Esophagus squamous epithelium (tissue), 4 donors: Measurements from ENCODE around the gene LRBA.

Source experiments
- POLR2A ChIP-seq, 4 donors: fragments of 450-650 bp; IDR thresholded peaks; one replicate each; pipeline ENCODE4 v1.6.1; 2017; ENCODE audit warnings: antibody characterized with exemption in 4 of 4, mild to moderate bottlenecking in 4 of 4, moderate library complexity in 3 of 4
- TF ChIP-seq, protein P1 (sequence below), 6 experiments: fragments of 450-650 bp in 4 of 6; fragments of 200-600 bp in 2 of 6; sonication (generic) in 2 of 6; IDR thresholded peaks; one replicate each; pipeline ENCODE4 v1.5.1; 2016 to 2019; ENCODE audit warnings: antibody characterized with exemption in 6 of 6, mild to moderate bottlenecking in 4 of 6, moderate library complexity in 4 of 6

DNA sequence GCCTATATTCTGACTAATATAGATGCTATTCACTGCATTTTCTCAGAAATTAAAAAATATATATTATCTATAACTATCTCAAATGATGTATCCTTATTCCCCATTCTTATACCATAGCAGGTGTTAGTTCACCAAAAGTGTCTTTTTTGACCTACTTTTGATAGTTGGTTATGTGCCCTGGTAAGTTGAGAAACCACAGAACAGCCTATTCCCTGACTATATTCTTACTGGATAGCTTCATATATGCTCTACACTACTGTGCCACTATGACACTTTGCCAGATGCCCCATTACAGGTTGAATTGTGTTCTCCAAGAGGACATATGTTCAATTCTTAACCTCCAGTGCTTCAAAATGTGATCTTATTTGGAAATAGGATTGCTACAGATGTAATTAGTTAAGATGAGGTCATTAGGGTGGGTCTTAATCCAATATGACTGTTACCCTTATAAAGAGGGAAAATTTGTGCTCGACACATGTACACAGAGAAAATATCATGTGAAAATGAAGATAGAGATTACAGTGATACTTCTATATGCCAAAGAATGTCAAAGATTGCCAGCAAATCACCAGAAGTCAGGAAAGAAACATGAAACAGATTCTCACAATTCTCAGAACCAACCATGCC, 76.1 kb downstream of the LRBA start:
- TF ChIP-seq, protein P1, sequence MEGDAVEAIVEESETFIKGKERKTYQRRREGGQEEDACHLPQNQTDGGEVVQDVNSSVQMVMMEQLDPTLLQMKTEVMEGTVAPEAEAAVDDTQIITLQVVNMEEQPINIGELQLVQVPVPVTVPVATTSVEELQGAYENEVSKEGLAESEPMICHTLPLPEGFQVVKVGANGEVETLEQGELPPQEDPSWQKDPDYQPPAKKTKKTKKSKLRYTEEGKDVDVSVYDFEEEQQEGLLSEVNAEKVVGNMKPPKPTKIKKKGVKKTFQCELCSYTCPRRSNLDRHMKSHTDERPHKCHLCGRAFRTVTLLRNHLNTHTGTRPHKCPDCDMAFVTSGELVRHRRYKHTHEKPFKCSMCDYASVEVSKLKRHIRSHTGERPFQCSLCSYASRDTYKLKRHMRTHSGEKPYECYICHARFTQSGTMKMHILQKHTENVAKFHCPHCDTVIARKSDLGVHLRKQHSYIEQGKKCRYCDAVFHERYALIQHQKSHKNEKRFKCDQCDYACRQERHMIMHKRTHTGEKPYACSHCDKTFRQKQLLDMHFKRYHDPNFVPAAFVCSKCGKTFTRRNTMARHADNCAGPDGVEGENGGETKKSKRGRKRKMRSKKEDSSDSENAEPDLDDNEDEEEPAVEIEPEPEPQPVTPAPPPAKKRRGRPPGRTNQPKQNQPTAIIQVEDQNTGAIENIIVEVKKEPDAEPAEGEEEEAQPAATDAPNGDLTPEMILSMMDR (IDR thresholded peaks at IDR 0.05), result no peak
- TF ChIP-seq POLR2A (IDR thresholded peaks at IDR 0.05), result no peak
